Osteoblast (primary cell): ENCODE measurements around the gene CTTNBP2. TPM values are rescaled to one million over a fixed set of nuclear protein-coding genes. Genes with fewer than 3 reads are reported as not detected.

Experiments
- DNase-seq: peaks from one replicate; pipeline ENCODE4 v3.0.0; 2011; ENCODE audit warnings: low spot score, mixed read lengths; ENCODE audit not compliant: insufficient read length; ENCODE audit errors: missing footprints
- H2AFZ ChIP-seq: 2 replicates; pipeline ENCODE4 v1.6.0; 2011; ENCODE audit warnings: mild to moderate bottlenecking, low read length
- H3K27ac ChIP-seq: 2 replicates; pipeline ENCODE4 v1.5.1; 2011; ENCODE audit warnings: mild to moderate bottlenecking, low read depth, low read length, moderate library complexity
- H3K27me3 ChIP-seq: 2 replicates; pipeline ENCODE4 v1.6.0; 2012; ENCODE audit warnings: mild to moderate bottlenecking, control low read depth, inconsistent platforms, low read length, moderate library complexity; ENCODE audit not compliant: insufficient read depth
- H3K36me3 ChIP-seq: 2 replicates; pipeline ENCODE4 v1.5.1; 2011; ENCODE audit warnings: mild to moderate bottlenecking, low read length, control low read depth, moderate library complexity; ENCODE audit not compliant: insufficient read depth
- H3K4me1 ChIP-seq: 2 replicates; pipeline ENCODE4 v1.5.1; 2011; ENCODE audit warnings: mild to moderate bottlenecking, low read length, control low read depth, moderate library complexity; ENCODE audit not compliant: insufficient read depth
- H3K4me2 ChIP-seq: 2 replicates; pipeline ENCODE4 v1.6.0; 2011; ENCODE audit warnings: mild to moderate bottlenecking, low read length; ENCODE audit not compliant: insufficient read depth
- H3K4me3 ChIP-seq: fragments of 200-600 bp; sonication (generic); 3 replicates; pipeline ENCODE4 v1.5.1; 2012; ENCODE audit warnings: mild to moderate bottlenecking, low read length, inconsistent platforms; ENCODE audit not compliant: insufficient read depth
- H3K79me2 ChIP-seq: 2 replicates; pipeline ENCODE4 v1.6.0; 2012; ENCODE audit warnings: mild to moderate bottlenecking, low read length, control low read depth, inconsistent platforms; ENCODE audit not compliant: insufficient read depth
- H3K9me3 ChIP-seq: 2 replicates; pipeline ENCODE4 v1.5.1; 2011; ENCODE audit warnings: low read depth, low read length, control low read depth
- H4K20me1 ChIP-seq: 2 replicates; pipeline ENCODE4 v1.6.0; 2012; ENCODE audit warnings: mild to moderate bottlenecking, low read length, control low read depth; ENCODE audit not compliant: insufficient read depth
- total RNA-seq: library from RNA; depleted of rRNA; stranded (reverse); fragments of >200 nt; gene quantifications from 2 replicates; pipeline ENCODE4 v1.2.3, GENCODE V29; 2012
- TF ChIP-seq, protein P1 (sequence below): IDR thresholded peaks from 2 replicates; pipeline ENCODE4 v1.5.1; 2011; ENCODE audit warnings: mild to moderate bottlenecking, low read depth, low read length, moderate library complexity; ENCODE audit errors: extremely low read depth

CTTNBP2 gene
- total RNA-seq, 1 donor = 1.1 TPM

DNA sequence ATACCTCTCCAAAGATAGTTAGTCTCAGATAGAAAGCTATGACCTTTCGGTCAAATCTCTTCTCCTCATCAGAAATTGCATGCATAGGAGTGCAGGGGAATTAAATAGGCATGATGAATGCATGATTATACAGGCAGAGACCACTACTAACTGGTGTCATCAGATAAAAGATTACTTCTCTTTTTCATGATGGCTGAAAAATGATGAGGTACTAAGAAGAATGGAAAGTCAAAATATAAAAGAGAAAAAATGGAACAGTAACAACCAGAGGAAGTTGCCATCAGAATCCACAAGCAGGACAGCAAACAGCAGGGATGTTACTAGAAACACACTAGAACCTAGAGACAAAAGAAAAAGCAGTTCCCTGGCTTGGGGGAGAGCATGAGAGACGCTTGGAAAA is 31.6 kb downstream of the CTTNBP2 start:
- Histone ChIP-seq H4K20me1 (no peaks in the 10 kb centered on the region), H3K4me1 (no peaks in the 10 kb centered on the region), H3K79me2 (no peaks in the 10 kb centered on the region), H3K9me3 (no peaks in the 10 kb centered on the region), H3K4me3 (no peak overlapping the region), H3K27ac (no peak overlapping the region), H3K27me3 (no peaks in the 10 kb centered on the region), H2AFZ (no peak overlapping the region), H3K4me2 (no peak overlapping the region), H3K36me3 (no peaks in the 10 kb centered on the region)
- DNase-seq = no peak
- TF ChIP-seq, protein P1, sequence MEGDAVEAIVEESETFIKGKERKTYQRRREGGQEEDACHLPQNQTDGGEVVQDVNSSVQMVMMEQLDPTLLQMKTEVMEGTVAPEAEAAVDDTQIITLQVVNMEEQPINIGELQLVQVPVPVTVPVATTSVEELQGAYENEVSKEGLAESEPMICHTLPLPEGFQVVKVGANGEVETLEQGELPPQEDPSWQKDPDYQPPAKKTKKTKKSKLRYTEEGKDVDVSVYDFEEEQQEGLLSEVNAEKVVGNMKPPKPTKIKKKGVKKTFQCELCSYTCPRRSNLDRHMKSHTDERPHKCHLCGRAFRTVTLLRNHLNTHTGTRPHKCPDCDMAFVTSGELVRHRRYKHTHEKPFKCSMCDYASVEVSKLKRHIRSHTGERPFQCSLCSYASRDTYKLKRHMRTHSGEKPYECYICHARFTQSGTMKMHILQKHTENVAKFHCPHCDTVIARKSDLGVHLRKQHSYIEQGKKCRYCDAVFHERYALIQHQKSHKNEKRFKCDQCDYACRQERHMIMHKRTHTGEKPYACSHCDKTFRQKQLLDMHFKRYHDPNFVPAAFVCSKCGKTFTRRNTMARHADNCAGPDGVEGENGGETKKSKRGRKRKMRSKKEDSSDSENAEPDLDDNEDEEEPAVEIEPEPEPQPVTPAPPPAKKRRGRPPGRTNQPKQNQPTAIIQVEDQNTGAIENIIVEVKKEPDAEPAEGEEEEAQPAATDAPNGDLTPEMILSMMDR = no peak

DNA sequence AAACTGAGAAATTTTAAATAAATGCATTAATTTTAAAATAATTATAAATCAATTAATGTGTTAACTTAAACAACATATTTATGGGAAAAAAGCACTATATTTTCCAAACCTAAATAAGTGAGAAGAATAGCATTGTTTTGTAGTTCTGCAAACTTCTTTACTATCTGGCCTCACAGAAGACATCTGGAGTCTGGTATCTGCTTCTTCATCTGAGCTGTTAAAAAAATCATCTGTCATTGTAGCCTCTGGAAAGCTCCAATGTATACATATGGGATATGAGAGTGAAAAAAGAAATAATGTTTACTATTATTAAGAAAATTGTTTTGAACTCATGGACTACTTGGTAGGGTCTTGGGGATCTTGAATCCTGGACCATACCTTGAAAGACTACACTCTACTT is 32.2 kb downstream of the CTTNBP2 start:
- no peak overlapping the region for H3K4me2 ChIP-seq
- H3K9me3 ChIP-seq = no peaks in the 10 kb centered on the region
- H4K20me1 ChIP-seq = no peaks in the 10 kb centered on the region
- H3K27ac ChIP-seq = no peak overlapping the region
- DNase-seq = no peak
- TF ChIP-seq, protein P1 = no peak
- no peaks in the 10 kb centered on the region for H3K4me1 ChIP-seq
- no peak overlapping the region for H2AFZ ChIP-seq
- H3K36me3 ChIP-seq = no peaks in the 10 kb centered on the region
- H3K4me3 ChIP-seq = no peak overlapping the region
- H3K79me2 ChIP-seq = no peaks in the 10 kb centered on the region
- no peaks in the 10 kb centered on the region for H3K27me3 ChIP-seq

DNA sequence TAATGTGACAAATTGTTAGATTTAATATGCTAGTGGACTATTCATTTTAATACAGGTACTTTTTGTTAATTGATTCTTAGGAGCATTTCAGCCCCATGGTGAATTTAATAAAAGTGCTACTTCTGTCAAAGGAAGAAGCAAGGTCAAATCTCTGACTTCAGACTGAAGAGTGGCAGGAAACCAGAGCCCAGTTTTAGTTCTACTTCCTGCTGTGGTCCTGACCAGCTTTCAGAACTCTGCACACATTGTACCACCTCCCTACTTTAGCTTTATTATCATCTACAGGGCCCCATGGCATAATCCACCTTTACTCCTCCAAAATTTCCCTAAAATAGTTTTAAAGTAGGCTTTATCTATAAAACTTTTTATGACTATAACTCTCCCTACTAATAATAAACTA is 33.7 kb downstream of the CTTNBP2 start:
- TF ChIP-seq, protein P1 = no peak
- Histone ChIP-seq H2AFZ (no peak overlapping the region), H3K36me3 (no peaks in the 10 kb centered on the region), H3K27me3 (no peaks in the 10 kb centered on the region), H3K4me3 (no peak overlapping the region), H4K20me1 (no peaks in the 10 kb centered on the region), H3K4me1 (no peaks in the 10 kb centered on the region), H3K27ac (no peak overlapping the region), H3K9me3 (no peaks in the 10 kb centered on the region), H3K4me2 (no peak overlapping the region), H3K79me2 (no peaks in the 10 kb centered on the region)
- DNase-seq = no peak

DNA sequence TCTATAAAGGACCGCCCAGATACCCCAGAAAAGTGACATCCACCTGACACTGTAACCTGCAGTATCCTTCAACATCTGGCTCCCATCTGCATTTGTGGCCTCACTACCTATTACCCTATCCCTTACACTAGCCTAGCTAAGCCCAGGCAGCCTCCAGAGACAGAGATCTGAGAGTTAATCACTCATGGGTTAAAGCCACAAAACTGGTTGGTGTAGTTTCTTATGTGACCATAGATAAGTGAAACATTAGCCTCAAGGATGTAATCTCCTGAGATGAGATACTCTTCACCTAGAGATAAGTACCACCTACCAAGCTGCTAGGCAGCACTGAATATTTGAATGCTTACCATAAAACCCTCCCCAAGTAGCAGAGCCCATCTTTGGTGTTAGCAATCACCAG is 35.4 kb downstream of the CTTNBP2 start:
- no peaks in the 10 kb centered on the region for H3K79me2 ChIP-seq
- TF ChIP-seq, protein P1 = no peak
- H3K27ac ChIP-seq = no peak overlapping the region
- no peaks in the 10 kb centered on the region for H4K20me1 ChIP-seq
- no peak overlapping the region for H2AFZ ChIP-seq
- no peaks in the 10 kb centered on the region for H3K9me3 ChIP-seq
- no peaks in the 10 kb centered on the region for H3K36me3 ChIP-seq
- no peaks in the 10 kb centered on the region for H3K27me3 ChIP-seq
- no peak for DNase-seq
- H3K4me2 ChIP-seq = no peak overlapping the region
- H3K4me3 ChIP-seq = no peak overlapping the region
- H3K4me1 ChIP-seq = no peaks in the 10 kb centered on the region
